HG02759 (cell line): ENCODE data around the gene ADAMTS15.
A peak's percentile ranks its signal among the peaks of the same experiment; 100 is the strongest.

Experiments used
- ATAC-seq: cut with Tn5 transposase; IDR thresholded peaks from one replicate; pipeline ENCODE4 v1.9.1; 2021; ENCODE audit warnings: mild to moderate bottlenecking, moderate library complexity; ENCODE audit not compliant: unreplicated experiment

Gene ADAMTS15

DNA sequence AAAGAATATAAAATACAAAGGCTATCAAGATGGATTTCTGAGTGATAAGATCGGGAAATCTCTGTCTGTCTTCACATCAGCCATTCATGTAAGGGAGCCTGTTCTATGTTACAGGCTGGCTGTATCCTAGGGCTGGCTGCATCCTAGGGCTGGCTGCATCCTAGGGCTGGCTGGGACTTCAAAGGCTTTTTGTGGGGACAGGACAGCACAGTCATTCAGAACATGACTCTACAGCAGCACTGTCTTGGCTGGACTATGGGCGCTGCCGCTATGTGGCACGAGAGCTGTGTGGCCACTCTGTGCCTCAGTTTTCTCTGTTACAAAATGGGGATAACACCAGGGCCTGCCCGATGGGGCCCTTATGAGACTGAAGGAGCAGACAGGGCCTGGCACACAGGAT is 30.2 kb upstream of the ADAMTS15 start:
- ATAC-seq: no peak

- no peak for ATAC-seq
Observed at GRCh38 chr11:130418756-130419155, 29.7 kb upstream of the ADAMTS15 start.

GRCh38 chr11:130420478-130421198 is 27.8 kb upstream of the ADAMTS15 start:
- ATAC-seq: no peak

DNA sequence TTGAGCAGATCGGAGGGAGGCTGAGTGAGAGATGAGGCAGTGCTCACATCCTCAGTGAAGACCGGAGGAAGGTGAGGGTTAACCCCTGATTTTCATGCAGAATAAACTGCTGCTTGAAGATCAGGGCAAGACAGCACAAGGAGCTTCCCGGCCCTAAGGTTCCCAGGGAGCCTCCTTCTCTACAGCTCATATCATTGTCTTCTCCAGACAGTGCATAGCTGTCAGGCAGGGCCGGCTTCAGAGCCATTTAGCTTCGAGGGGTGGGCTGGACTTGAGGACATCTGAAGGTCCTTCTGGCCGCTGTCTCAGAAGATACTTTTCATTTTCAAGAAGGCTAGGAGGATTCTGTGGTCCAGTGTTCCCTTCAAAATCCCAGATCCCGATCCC is 27.3 kb upstream of the ADAMTS15 start:
- no peak for ATAC-seq

DNA sequence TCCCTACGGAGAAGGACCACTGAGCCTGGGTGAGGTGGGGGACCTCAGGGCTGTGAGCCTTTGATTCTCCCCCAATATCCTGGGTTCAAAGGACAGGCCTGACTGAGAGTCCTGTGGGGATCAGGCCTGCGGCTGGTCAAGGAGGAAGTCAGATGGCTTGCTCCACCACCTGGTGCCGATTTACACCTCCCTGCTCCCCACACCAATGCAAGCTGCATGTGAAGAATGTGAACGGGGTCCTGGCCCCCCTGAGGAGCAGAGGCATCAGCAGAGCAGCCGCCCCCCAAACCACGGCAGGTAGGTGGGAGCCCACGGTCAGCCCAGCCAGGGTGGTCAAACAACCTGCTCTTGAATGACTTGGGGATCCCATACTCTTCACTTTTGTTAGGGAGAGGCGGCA is 26.7 kb upstream of the ADAMTS15 start:
- no peak for ATAC-seq

- no peak for ATAC-seq
Observed at GRCh38 chr11:130422251-130422995, 26.0 kb upstream of the ADAMTS15 start.

DNA sequence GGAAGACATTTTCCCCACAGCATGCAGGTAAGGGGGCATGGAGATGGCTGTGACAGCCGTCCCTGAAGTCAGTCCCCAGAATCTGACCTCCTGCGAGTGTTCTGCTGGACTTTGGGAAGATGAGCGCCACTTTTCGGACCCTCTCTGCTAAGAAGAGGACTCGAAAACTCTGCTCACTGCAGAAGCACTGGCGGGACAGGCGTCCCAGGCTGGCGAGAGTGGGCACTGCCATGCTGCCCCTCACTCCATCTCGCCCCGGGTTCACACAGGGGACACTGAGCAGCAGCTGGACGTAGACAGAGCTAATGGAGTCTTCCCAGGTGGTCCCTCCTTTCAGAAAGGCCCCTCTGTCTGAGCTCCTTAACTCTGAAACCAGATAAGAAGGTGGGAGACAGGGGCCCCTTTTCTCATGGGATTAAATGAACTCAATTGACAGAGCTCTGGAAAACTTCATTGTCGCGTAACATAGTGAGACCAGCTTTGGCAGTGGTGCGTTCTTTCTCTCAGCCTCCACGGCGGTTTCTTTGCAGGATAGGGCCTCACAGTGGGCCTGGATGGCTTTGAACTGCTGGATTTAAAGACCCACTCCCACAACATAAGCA is 24.8 kb upstream of the ADAMTS15 start:
- ATAC-seq: no peak

DNA sequence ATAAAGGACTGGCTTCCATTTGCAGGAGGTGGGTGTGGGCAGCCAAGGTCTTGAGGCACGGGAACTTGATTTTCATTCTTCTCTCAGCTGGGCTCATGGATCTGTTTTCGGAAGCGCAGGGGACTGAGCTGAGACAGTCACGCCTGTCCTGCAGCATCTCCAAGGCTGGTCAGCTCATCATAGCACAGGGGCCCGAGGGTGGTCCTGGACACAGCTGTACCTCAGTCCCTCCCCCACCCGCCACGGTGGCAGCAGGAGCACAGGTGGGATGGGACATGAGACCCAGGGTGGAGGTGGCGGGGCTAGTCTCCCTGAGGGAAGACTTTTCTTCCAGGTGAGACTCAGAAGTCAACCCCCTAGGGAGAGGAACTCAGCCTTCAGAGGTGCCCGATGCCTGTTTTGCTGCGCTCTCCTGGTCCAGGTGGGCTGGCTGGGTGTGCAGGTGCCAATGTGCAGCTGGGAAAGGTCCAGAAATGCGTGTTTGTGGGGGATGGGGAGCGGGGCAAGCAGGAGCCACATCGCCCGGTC is 23.8 kb upstream of the ADAMTS15 start:
- ATAC-seq: no peak

GRCh38 chr11:130425156-130425555 is 23.3 kb upstream of the ADAMTS15 start:
- ATAC-seq: no peak

DNA sequence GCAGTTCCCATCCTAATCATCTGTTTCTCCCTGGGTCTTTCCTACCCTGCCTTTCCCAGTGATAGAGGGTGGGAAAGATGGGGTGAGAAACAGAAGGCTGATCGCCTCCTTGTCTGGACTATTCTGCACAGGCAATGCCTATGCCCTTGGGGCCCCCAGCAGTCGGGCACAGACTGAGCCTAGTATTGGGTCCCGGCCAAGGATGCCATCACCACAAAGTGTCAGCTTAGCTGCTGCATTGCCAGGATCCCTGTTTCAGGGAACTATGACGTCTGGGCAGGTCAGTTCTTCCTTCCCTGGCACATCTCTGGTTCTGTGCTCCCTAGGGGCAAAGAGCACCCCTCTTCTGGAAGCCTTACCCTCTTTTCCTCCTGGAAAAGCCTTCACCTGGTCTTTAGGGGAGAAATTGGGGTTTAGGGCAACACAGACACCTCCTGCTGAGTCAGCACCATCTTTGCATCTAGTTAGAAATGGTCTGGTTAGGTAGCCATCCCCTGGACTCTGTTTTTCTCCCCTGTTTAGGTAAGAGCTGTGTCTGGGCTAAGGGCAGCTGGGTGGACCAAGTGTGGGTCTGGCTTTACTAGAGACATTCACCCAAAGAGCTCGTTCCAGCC is 22.1 kb upstream of the ADAMTS15 start:
- ATAC-seq: no peak

DNA sequence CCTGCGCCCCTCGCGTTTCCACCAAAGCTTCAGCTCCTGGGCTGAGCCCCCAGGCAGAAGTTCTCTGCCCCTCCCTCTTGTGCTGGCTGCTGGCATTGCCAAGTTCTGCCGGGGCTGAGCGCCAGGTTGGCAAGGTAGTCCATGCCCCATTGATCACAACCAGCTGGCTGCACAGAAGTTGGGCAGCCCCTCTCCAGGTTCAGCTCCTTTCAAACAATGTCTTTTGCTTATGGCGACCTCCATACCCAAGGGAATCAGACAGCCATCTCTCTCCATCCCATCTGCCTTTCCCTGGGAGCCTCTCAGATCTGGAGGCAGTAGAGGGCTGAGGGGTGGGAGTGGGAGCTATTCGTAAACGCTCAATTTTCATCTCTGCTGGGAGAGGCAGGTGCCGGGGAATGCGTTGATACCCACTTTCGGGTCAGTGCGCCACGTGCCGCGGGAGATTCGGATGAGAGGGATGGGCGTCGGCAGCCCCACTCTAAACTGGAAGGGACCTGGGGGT is 21.6 kb upstream of the ADAMTS15 start:
- ATAC-seq: no peak

- ATAC-seq: no peak
Observed at GRCh38 chr11:130427581-130428315, 20.7 kb upstream of the ADAMTS15 start.

DNA sequence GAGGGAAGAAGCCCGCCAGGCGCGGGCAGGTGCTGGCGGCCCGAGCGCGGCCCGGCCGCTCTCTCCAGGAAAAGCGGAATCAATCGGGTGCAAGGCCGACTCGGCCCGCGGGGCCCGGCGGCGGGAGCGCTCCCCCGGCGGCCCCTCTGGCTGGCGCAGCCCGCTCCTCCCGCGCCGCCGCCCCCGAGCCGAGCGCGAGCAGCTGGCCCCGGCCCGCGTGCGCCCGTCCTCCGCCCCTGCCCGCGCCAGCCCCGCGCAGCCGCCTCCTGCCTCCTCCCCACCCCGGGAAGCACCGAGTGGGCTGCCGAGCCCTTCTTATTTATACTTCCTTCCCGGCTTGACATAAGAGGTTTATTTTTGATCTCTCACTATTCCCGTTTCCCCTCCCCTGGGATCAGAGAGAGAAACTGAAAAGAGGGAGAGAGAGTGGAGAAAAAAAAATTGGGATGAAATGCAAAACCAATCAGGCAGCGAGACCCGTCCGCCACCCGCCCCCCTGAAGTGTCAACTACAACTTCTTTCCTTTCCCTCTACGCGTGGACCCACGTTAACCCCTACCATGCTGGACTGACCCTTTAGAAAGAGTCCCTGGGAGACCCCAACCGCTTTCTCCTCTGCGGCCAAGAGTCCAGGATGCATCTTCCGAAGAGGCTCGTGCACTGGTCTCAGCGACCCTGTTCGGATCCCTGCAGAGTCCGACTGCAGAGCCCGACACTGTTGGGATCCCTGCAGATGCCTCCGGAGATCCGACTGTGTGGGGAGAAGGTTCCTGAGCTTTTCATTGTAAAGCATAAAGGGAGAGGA is 19.9 kb upstream of the ADAMTS15 start, which contains the start of gene ADAMTS8:
TSS of gene ADAMTS8 (minus strand) at position 294 of the 804 bp plus-strand sequence. CDS start 323 bp downstream, outside the sequence.
- no peak for ATAC-seq

DNA sequence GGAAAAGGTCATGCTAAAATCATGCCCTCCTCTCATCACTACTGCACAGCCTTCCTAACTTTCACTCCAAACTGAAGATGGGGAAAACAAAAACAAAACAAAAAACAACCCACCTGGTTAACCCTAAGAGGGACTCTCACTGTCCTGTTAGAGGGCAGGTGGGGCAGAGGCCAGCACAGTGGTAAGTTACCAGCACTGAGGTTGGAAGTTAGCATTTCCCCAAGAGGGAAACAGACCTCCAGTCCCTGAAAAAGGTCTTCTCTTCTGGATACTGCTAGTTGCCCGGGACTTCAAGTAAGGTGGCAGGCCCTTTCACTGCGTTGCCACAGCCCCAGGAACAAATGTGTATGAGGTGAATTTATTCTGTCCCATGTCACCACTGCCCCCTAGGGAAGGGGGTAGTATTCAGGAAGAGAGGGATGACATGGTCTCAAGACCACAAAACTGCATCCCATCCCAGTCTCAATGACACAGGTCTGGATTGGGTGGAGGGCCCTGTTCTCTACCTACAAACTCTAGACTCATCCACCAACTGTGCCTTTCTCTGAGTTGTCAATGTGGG is 19.2 kb upstream of the ADAMTS15 start:
- no peak for ATAC-seq

- no peak for ATAC-seq
Observed at GRCh38 chr11:130429983-130430382, 18.5 kb upstream of the ADAMTS15 start.

GRCh38 chr11:130431331-130431773 is 17.1 kb upstream of the ADAMTS15 start:
- peak; percentile 62 for ATAC-seq

DNA sequence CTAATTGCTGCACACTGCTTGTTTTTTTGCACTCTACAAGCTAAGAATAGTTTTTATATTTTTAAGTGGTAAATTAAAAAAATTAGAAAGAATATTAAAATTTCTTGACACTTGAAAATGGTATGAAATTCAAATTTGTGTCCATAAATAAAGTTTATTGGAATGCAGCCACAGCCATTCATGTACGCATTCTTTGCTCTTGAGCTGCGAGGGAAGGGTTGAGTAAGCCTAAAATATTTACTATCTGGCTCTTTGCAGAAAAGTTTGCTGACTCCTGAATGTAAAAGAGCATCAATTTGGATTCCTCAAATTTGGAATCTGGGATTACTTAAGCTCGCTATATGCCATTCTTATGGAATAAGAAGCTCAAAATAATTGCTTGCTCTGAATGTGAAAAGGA is 16.6 kb upstream of the ADAMTS15 start:
- no peak for ATAC-seq

DNA sequence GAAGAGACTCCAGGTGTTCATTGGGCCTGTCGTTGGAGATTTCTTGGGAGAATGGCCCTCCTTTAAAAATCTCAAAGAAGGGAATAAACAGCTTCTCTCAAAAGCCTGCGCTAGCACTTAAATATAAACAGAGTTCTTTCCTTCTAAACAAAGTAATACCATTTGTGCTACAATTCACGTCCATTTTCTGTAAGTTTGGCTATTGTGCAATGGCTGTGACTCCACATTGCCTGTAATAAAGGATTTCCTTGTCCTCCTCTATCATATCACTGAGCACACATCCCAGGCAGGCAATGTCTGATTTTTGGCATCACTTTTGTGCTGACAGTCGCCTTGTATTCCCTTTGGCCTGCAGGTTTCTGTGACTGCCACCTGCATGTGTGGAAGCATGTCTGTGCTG is 15.1 kb upstream of the ADAMTS15 start:
- no peak for ATAC-seq
